ENCODE measurements around the gene NDUFA11. TPM values are rescaled to one million over a fixed set of nuclear protein-coding genes. Genes with fewer than 3 reads are reported as not detected.

The NDUFA11 gene
- total RNA-seq, result 283 and 366 TPM in 2 replicates

DNA sequence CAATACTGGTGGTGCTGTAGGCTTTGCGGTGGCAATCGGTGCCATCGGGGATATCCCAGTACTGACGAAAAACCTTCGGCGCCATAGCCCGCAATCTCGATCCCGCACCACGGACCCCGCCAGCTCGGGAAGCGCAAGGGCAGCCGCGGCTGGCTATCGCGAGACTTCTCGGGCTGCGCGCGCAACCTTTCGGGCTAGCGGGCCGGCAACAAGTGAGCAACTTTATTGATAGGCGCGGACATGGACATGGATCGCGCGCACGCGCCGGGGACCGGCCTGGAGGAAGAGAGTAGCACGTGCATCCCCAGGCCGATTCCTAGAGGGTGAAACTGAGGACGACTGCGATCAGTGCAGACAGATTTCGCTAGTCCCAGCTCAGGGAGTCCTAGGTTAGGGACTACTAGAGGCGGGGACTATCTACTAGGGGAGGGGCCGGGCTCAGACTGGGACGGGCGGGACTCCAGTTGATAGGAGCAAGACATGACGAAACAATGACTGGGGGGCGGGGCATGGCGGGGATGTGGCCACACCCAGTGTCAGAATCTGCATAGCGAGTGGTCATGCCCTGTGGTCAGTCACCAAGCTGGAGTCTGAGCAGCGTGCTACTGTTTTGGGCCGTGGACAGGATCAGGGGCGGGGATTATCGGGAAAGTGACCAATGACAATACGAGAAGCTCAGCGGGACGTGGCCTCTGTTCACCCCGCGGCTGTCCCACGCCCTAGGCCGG is at the start of gene NDUFA11:
NDUFA11 (minus strand) TSS at position 167 of the 728 bp plus-strand sequence; CDS start at position 85, 82 bp downstream.
- peak; percentile 97 for DNase-seq

DNA sequence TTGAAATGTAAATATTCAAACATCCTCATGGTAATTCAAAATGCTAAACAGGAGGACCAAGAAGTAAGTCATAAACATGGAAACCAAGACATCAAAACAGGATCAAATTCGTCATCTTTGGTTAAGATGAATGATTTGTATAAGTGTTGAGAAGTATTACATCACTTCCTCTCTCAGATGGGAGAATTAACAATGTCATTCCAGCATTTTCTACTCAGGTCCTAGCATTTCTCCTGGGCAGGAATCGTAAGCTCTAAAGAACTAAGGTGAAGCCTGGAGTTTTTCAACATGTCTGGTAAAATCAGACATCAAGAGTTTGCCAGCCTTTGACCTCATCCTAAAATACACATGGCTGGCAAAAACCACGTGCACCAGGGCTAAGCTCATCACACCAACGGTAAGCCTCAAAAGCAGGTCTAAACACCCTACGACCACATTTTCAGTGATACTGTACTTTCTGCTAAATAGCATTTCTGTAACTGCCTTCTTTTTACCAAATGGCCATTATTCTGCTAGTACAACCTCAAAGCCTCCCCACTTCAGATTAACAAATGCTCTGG is 49.5 kb upstream of the NDUFA11 start:
- DNase-seq, result peak; percentile 53

DNA sequence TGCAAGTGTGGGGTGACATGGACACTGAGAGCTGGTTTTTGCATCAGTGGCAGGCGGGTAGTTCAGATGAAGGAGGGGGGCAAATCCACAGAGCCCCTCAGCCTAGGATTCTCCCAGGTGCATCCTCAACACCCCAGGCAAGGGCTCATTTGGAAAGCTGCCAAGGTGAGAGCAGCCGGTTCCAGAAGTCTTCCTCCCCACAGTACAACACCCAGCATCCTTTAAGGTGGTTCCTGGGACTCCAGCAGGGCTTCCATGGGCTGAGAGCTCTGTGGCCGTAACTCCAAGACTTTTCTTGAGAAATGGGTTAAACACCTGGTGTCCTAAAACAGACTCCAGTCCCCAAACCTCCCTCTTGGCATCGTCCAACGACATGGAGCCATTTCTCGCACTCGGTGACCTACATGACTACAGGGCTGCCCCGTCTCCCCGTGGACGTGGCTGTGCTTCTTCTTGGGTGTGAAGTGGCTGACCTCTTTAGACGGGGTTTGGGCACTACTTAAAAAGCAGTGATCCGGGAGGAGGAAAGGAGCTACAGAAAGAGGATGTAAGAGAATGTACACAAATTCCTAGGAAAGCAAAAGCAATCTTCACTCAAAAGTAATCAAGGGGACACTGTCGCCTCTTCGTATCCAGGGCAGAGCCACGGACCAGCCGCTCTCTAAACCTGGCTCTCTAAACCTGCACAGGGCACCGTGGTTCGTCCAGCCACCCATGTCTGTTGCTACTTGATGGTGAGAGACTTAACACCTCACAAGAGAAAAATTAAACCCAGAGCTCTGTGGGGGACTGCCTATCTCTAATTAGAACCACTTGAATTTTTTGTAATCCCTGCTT is 48.8 kb upstream of the NDUFA11 start:
- DNase-seq, result peak; percentile 41

DNA sequence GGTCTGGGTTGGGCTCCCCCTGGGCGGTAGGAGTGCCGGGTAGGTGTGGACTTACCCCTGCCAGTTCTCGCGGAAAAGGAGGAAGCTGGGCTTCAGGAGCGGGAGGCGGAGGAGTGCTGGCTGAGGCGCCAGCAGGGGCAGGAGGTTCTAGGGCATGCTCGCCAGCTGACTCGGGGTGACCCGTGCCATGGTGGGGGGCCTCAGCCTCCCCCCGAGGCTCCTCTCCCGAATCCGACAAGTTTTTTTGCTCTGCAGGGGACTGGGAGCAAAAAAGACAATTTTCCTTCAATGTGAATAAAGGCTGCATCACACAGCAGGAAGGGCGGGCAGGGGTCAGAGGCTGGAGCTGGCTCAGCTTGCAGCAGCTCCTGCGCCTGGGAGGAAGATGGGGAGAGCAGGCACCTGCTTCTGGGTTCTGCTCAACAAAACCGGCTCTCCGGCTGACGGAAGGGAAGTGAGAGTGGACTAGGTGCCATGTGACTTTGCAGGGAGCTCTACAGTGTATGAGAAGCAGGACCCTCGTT is 47.8 kb upstream of the NDUFA11 start:
- peak; percentile 28 for DNase-seq

DNA sequence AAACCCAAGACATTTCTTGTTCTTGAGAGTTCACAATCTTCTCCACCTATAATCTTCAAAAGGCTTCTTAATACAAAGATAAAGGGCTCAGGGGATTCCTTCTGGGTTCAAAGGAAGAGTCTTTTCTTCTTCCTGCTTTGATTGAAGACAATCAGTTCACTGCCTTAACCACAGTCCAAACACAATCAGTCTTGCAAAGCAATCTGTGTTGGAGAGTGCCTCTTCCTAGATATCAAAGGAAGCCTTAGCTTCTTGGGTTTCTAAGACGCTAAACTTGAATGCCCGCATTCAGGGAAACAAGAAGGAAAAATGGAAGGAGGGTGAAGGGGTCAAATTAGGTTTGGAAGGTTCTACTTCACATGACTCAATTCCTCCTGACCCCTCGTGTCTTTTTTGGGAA is 47.2 kb upstream of the NDUFA11 start:
- DNase-seq, result no peak

DNA sequence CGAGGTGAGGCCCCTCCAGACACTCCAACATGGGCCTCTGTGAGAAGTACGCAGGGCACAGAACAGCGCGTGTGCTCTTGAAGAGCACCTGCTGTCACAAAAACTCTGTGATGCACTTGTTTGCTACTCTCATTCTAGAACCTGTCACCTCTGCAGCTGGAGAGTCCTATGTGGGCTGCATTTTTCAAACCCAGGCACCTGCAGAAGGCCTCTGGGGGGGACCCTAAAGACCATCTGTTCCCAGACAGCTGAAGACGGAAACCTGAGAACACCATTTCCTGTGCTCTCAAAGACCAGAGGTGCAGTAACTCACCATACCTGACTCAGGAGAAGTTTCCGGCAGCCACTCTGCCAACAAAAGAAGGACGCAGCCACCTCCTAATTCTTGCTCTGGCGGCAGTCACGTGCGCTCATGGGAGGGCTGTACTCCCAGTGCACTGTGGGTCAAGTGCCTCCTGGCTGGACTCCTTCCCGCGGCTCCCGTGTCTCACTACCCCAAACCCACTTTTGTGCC is 46.3 kb upstream of the NDUFA11 start:
- no peak for DNase-seq

DNA sequence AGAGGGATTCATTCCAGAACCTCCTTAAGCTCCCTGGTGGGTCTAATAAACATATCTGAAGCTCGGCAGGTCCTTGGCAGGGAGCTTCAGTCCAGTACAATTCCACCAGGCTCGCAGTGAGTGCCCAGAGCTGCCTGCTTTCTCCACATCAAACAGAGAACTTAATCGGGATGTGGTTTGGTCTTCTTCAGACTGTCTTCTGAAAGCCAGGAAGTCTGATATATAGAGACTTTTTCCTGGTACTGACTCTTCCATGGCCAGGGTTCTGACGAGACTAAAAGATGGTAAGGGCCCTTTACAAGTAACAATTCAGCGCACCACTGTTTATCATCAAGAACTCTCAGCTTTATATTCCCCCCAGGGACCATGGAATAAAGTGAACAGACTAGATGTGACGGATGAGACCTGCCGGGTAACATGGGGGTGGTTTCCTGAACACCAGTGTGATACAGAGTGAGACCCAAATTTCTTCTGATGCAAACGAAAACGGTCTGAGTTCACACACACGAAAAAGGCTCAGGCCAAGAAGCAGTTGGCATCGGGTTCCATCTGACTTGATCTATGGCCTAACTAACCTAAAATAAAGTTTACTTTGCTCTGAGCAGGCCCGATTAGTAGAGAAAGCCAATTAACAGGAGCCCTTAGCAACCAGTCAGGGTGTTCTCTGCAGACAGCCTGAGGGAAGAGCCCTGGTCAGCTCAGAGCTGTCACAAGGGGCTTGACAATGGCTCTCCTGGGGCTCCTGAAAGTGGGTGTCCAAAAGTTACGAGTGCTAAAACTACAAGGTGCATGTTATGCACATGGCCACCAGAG is 45.4 kb upstream of the NDUFA11 start:
- DNase-seq, result no peak

DNA sequence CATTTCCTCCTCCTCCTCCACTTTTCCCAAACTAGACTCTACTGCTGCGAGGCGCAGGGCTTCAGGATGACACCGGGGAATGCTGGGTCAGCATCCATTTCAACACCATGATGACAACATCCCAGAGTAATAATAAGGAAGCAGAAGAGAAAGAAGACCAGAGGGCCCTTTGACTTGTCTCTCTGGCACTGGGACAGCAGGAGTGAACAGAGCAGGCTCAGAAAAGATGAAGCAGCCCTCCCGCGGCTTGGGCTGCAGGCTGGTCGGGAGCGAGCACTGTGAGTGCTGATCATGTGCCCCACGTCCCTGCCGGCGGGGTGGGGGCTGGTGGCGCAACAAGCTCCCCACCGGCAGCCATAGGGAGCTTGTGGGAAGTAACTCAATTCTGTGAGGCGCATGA is 43.8 kb upstream of the NDUFA11 start:
- DNase-seq, result no peak

DNA sequence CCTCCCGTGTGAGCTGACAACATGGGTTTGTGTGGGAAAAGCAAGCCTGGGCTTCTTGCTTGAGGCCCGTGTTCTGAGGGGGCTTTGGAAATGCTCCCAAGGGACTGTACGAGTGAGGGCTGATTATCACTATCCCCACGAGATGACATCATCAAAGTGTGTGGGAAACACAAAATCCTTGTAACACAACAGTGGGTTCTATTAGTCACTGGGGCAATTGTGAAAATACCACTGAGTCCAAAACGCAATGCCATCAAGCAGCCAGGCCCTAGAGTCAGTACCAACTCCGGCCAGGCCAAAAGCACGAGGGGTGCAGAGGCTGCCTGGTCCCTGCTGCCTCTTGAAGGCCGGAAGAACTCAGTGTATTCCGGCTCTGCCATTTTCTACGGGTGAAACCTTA is 40.0 kb upstream of the NDUFA11 start:
- DNase-seq, result no peak

DNA sequence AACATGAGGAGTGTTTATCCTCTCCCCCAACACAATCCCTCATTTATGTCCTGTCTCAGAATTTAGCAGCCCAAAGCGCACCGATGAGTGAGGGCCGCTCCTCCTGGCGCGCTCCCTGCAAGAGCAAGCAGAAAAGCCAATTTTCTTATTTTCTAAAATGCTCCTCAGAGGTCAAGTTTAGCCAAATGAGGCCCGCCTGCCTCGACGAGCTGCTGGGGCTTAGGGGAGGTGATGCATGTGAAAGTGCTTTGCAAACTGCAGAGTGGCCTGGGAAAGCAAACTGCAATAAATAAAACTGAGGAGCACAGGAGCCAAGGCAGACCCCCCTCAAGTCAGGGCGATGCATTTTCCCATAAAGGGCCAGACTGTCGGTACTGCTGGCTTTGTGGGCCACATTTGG is 39.5 kb upstream of the NDUFA11 start:
- no peak for DNase-seq

DNA sequence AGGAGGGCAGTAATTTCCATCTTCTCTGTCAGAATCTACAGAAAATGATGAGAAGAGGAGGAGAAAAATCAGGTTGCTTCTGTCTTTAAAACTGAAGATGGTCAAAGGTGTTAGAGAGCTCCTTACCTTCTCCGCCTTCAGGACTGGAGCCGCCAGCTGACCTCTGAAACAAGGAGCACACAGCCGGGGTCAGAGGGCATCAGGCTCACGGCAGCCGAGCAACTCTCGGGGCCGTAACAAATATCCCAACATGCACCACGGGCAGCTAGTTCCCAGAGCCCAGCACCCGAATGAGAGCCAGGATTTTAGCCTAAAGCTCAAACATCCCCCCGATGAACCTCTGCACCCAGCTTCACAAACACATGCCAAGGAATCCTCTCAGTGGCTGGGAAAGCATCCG is 38.1 kb upstream of the NDUFA11 start:
- no peak for DNase-seq

DNA sequence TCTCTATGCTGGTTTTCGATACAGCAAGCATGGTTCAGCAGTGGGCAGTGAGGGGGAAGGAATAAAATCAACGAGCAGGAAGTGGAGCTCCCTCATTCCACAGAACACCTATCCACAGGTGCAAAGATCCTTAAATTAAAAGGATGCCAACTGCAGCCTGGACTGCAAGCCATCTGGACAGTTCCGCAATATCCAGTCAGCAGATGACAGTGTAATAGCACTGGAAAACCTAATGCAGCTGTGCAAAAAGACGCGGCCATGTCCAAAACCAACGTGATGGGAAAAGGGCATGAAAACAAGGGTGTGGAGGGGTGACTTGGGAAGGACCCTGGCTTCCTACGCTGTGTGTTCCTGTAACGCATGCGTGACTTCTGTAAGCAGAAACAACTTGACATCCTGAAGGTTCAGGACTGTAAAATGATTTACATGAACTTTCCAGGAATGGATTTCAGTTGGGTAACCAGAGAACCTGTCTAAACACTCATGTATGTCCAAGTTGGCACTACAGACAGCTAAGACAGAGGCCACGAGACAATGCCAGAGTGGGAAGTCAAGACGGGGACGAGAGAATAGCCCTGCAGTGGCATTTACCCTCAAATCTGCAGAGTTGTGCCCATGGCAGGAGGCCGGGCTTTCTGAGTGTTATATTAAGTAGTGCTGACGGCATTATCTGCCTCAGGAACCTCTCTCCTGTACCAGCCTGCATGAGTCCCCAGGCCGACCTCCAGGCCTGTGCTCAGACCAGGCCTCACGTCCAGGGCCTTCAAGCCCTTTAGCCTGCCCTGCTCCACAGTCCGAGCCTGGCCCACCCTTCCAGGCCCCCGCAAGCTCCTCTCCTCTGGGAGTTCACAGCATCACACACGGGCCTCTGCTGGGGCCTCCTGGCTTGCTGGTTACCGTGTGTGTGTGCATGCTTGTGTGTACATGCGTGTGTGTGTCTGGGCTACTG is 36.9 kb upstream of the NDUFA11 start:
- DNase-seq, result no peak

DNA sequence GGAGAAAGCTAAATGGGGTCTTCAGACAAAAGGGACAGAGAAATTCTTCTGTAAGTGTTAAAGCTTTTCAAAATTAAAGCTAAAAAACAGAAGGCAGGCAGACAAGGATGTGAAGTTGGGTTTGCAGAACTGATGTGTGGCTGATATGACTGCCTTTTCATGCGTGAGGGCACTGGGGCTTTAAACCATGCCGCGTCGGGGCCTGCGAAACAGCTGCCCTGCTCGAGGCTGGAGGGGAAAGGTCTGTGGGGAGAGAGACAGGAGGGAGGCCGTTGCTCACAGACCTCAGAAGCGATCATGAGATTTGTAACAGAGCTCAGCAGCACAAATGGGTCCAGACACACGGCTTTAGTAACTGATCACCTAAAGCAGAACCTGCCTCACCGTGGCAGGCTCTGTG is 34.0 kb upstream of the NDUFA11 start:
- DNase-seq, result no peak

DNA sequence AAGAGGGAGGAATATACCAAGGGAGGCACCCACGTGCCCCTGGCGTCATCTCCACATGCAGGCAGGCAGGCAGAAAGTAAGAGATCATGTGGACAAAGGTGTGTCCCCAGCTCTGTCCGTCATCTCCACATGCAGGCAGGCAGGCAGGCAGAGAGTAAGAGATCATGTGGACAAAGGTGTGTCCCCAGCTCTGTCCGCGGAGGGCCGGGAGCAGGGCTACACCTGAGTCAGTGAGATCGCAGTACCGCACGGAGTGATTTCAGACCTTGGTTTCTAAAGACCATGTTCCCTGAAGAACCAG is 32.7 kb upstream of the NDUFA11 start:
- DNase-seq, result no peak

DNA sequence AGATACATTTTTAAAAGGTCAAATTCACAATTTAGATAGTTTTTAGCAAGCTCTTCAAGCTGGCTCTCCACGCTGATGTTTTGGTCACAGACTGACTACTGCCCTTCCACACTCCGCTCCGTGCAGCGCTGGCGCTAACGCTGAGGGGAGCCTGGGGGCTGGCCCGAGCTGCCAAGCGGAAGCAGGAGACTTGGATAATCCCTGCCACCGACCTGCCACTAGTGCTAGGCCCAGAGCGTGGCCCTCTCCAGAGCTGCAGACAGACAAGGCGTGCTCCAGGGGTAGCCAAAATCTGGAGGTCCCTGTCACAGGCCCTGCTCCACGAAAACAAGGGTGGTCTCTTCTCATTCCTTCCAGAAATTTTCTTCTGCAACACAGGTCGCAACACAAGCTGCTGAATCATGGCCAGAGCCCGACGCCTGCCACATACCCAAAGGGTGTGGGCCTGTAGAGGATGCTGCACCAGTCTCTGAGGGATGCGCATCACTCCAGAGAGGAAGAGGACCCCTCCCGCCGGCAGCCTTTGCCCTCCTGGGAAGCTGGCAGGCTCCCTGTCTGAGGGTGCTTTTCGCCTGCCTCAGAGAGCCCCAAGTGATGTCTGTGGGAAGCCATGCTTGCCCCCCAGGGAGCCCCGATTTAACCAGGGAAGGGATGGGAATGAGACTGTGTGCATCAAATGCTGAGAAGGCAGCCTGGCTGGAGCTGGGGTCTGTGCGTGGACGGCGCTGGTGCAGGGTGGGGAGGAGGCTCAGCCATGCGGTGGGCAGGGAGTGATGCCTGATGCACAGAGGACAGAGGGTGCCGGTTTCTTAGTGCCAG is 32.1 kb upstream of the NDUFA11 start:
- DNase-seq, result no peak

DNA sequence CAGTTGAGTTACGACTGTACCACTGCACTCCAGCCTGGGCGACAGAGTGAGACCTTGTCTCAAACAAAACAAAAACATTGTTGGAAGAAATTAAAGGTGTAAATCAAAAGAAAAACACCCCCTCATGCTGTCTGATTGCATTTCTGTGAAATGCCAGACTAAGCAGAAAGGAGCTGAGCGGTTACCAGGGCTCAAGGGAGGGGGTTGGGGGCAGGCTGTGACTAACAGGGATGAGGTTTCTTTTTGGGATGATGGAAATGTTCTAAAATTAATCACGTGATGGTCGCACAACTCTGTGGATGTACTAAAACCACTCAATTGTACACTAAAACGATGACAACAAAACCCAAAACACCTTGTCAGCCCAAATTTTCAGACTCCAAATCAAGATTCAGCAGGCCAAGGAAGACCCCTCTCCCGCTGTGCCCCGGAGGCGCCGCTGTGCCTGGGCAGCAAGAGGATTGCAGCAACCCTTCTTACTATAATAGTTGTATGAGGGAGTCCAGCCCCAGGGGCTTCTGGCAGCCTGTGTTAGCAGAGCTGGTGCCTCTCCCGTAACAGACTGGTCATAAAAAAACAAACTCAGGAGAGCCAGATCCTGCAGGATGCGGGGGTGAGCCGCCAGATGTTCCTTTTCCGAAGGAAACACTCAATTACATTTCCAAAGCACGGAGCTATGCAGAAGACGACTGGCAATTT is 31.3 kb upstream of the NDUFA11 start:
- DNase-seq, result peak; percentile 75

DNA sequence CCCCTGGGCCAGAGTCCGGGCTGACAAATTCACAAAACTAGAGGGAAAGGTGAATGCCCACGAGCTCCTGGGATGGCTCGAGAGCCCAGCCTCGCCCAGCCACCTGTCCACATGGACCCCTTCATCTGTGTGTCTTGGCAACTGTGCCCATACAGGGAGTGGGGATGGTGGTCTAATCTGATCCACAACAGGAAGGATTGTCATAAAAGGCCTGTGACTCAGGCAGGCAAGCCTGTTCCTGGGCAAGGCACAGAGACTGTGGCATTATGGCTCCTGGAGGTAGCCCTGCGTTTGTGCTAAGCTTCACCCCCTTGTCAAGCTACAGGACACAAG is 30.4 kb upstream of the NDUFA11 start:
- DNase-seq, result peak; percentile 63

DNA sequence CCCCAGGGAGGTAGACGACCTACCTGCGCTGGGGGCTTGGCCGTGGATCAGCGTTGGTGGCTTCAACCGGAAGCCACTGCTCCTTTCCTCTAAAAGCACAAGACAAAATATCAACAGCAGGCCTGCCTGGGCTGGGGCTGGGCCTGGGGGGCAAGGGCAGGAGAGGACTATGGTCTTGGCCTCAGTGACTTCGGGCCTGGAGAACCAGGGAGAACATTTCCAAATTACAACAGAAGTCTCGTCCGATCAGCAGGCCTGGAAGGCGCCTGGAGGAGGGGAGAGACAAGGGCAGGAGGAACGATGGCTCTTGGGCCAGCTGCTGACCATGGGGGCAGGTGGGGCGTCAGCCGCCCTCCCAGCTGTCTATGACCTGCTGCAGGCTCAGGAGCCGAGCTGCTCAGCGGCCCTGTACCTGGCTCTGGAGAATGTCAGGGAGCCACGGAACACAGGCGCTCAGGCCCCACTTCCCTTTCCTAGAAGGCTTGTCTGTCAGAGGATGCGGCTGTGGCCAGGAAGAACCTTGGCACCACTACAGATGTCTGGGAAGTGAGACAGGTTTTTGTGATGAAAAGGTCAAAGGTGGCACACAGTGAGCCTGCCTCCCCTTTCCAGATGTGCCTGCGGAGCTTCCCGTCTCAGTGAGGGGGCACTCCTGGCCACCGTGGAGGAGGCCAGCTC is 29.9 kb upstream of the NDUFA11 start:
- peak; percentile 34 for DNase-seq

DNA sequence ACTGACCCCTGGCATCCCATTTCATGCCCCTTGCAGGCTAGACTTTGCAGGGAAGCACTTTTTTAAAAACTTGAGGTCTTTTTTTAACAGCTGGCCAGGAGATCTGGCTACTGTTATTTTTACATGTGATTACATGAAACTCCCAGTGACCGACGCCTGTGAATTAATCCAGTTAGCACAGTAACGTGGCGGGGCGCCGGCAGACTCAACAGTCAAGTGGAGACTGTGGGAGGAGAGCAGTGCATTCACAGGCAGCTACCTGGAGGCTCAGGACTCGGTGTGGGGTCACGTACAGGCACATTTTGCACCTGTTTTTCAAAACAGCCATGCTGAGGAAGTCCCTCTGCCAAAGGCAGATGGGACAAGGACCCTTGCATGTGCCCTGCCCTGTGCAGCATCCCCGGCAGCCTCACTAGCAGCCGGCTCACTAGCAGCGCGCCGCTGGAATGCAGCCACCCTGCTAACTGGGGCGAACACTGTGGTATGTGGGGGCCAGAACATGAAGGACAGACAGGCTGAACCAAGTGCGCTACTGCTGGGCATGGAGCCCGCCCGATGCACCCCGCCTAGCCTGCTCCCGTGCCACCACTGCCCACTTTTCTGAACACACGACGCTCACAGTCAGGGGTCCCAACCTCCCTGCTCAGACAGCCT is 29.1 kb upstream of the NDUFA11 start:
- DNase-seq, result no peak
